Glutamatergic neuron (in vitro differentiated cells): Measurements from ENCODE around the gene KIAA1549. TPM values are rescaled to one million over a fixed set of nuclear protein-coding genes. Genes with fewer than 3 reads are reported as not detected.

Source experiments
- DNase-seq: peaks from one replicate; pipeline ENCODE4 v3.0.0; 2022
- H3K27ac Mint-ChIP-seq: one replicate; pipeline ENCODE4 v1.8.0; 2020; ENCODE audit warnings: mild to moderate bottlenecking, mixed read lengths, inconsistent platforms; ENCODE audit not compliant: unreplicated experiment
- H3K27me3 Mint-ChIP-seq: one replicate; pipeline ENCODE4 v1.8.0; 2020; ENCODE audit warnings: mild to moderate bottlenecking, moderate library complexity, mixed read lengths, inconsistent platforms; ENCODE audit not compliant: unreplicated experiment
- H3K36me3 Mint-ChIP-seq: one replicate; pipeline ENCODE4 v1.8.0; 2020; ENCODE audit warnings: mild to moderate bottlenecking, mixed read lengths, inconsistent platforms; ENCODE audit not compliant: unreplicated experiment
- H3K4me1 Mint-ChIP-seq: one replicate; pipeline ENCODE4 v1.8.0; 2020; ENCODE audit warnings: mild to moderate bottlenecking, low read depth, mixed read lengths, inconsistent platforms; ENCODE audit not compliant: unreplicated experiment
- H3K4me3 Mint-ChIP-seq: one replicate; pipeline ENCODE4 v1.8.0; 2020; ENCODE audit warnings: mild to moderate bottlenecking, mixed read lengths, inconsistent platforms; ENCODE audit not compliant: unreplicated experiment
- H3K9me3 Mint-ChIP-seq: one replicate; pipeline ENCODE4 v1.8.0; 2020; ENCODE audit warnings: mild to moderate bottlenecking, moderate library complexity, mixed read lengths, inconsistent platforms; ENCODE audit not compliant: unreplicated experiment
- total RNA-seq: library from RNA; stranded (reverse); fragmentation: NEBNext Ultra II Directional; extraction: Animal tissue kit (Norgen Biotek cat#: 25700); gene quantifications from one replicate; pipeline ENCODE4 v1.2.1, GENCODE V29; 2021; ENCODE audit not compliant: unreplicated experiment
- TF ChIP-seq, protein P1 (sequence below): fragments of 200-600 bp; sonication (generic); IDR thresholded peaks from one replicate; pipeline ENCODE4 v1.5.0; 2021; ENCODE audit not compliant: partially characterized antibody, unreplicated experiment

Gene KIAA1549
- total RNA-seq, 1 donor from 2014 or later, result 40.2 TPM

DNA sequence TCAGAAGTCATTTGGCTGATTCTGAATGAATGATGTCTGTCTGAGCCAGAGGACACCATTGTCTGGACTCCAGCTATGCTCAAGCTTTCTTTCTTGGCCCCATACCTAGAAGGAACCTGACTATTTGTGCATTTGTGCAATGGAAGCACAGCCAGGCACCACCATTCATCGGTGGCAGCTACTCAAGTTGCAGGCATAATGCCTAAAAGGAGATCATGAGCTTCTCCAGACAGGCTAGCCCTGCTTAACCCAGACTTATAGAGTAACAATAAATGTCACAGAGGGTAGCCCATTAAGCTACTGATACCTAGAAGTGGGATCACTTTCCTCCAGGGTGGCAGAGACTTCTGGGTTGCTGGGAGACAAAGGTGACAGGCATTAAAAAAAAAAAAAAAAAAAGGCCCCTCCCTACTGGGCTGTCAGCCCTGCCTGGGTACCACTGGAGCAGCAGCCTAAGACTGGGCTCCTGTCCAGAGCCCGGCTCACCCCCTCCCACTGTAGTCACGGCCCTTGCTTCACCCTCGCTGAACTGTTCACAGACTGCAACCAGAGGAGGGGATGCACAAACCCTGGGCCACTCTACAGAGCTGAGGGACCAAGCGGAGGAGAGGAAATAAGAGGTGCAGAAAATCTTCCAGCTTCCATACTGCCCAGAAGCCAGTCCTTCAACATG, 107.8 kb downstream of the KIAA1549 start:
- TF ChIP-seq, protein P1, sequence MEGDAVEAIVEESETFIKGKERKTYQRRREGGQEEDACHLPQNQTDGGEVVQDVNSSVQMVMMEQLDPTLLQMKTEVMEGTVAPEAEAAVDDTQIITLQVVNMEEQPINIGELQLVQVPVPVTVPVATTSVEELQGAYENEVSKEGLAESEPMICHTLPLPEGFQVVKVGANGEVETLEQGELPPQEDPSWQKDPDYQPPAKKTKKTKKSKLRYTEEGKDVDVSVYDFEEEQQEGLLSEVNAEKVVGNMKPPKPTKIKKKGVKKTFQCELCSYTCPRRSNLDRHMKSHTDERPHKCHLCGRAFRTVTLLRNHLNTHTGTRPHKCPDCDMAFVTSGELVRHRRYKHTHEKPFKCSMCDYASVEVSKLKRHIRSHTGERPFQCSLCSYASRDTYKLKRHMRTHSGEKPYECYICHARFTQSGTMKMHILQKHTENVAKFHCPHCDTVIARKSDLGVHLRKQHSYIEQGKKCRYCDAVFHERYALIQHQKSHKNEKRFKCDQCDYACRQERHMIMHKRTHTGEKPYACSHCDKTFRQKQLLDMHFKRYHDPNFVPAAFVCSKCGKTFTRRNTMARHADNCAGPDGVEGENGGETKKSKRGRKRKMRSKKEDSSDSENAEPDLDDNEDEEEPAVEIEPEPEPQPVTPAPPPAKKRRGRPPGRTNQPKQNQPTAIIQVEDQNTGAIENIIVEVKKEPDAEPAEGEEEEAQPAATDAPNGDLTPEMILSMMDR, result no peak
- peaks cover 2% of the 10 kb centered on the region for H3K27me3 Mint-ChIP-seq
- peaks cover 1% of the 10 kb centered on the region for H3K9me3 Mint-ChIP-seq
- H3K36me3 Mint-ChIP-seq, result peaks cover 4% of the 10 kb centered on the region
- H3K27ac Mint-ChIP-seq, result no peak overlapping the region
- H3K4me1 Mint-ChIP-seq, result no peaks in the 10 kb centered on the region
- H3K4me3 Mint-ChIP-seq, result no peak overlapping the region
- DNase-seq, result no peak

DNA sequence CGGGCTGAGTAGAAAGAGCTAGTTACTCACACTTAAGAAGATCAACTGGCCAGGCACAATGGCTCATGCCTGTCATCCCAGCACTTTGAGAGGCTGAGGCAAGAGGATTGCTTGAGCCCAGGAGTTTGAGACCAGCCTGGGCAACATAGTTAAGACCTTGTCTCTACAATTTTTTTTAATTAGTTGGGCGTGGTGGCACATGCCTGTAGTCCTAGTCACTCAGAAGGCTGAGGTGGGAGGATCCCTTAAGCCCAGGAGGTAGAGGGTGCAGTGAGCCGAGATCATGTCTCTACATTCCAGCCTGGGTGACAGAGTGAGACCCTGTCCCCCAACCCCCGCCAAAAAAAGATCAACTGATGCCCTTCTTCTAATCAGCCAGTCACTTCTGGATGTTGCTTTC, 108.6 kb downstream of the KIAA1549 start:
- Mint-ChIP-seq H3K27ac (no peak overlapping the region), H3K9me3 (peaks cover 1% of the 10 kb centered on the region), H3K4me1 (no peaks in the 10 kb centered on the region), H3K27me3 (peaks cover 2% of the 10 kb centered on the region), H3K36me3 (peaks cover 4% of the 10 kb centered on the region), H3K4me3 (no peak overlapping the region)
- TF ChIP-seq, protein P1, result no peak
- DNase-seq, result no peak

GRCh38 chr7:138871814-138872090, 109.4 kb downstream of the KIAA1549 start:
- TF ChIP-seq, protein P1, result no peak
- H3K27me3 Mint-ChIP-seq, result peaks cover 5% of the 10 kb centered on the region
- peaks cover 1% of the 10 kb centered on the region for H3K9me3 Mint-ChIP-seq
- H3K4me3 Mint-ChIP-seq, result no peak overlapping the region
- H3K27ac Mint-ChIP-seq, result no peak overlapping the region
- no peaks in the 10 kb centered on the region for H3K4me1 Mint-ChIP-seq
- no peak for DNase-seq
- peaks cover 4% of the 10 kb centered on the region for H3K36me3 Mint-ChIP-seq

GRCh38 chr7:138871065-138871813, 110.0 kb downstream of the KIAA1549 start:
- H3K4me3 Mint-ChIP-seq, result no peak overlapping the region
- H3K9me3 Mint-ChIP-seq, result peaks cover 1% of the 10 kb centered on the region
- H3K4me1 Mint-ChIP-seq, result no peaks in the 10 kb centered on the region
- peaks cover 6% of the 10 kb centered on the region for H3K27me3 Mint-ChIP-seq
- no peak for DNase-seq
- H3K27ac Mint-ChIP-seq, result no peak overlapping the region
- peaks cover 1% of the 10 kb centered on the region for H3K36me3 Mint-ChIP-seq
- TF ChIP-seq, protein P1, result no peak

DNA sequence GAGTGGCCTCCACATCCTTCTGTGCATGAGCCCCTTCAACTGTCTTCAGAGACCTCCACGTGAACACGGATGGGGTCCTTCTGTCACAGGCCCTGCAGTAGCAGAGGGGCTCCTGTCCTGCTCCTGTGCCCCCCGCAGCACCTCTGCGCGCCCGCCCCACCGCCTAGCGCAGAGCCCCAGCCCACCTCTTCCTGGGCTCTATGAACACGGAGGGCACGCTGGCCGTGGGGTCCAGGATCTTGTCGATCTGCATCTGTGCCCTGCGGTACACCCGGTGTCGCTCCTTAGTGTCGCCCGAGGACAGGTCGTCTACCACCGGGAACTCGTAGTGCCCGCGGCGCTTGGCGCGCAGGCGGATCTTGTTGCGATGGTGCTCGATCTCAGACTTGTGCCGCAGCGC, 111.8 kb downstream of the KIAA1549 start:
- Mint-ChIP-seq H3K4me3 (no peak overlapping the region), H3K9me3 (peaks cover 1% of the 10 kb centered on the region), H3K27ac (no peak overlapping the region), H3K4me1 (no peaks in the 10 kb centered on the region), H3K36me3 (peaks cover under 1% of the 10 kb centered on the region), H3K27me3 (peaks cover 6% of the 10 kb centered on the region)
- DNase-seq, result no peak
- TF ChIP-seq, protein P1, result no peak
